ENCODE measurements around the gene TM7SF2.

The TM7SF2 gene

DNA sequence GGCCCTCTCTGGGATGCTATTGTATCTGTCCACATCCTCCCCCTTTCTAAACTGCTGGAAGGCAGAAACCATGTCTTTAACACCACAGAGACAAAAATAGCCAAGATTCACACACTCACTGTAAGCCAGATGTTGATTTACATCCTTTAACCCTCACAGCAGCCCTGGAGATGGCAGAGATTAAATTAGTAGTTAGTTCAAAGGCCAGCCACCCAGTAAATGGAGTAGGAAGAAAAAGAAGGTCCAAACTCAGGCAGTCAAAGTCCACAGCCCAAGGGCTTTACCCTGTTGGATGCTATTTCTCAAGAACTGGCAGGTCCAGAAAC, 8.0 kb downstream of the TM7SF2 start:
- no peaks in the 10 kb centered on the region for H3K9me3 ChIP-seq (ENCODE audit: insufficient read depth, low read depth, low read length)
- no peaks in the 10 kb centered on the region for H3K27me3 ChIP-seq (ENCODE audit: insufficient read depth, low read length, poor library complexity, severe bottlenecking)
- no peak for TF ChIP-seq EZH2phosphoT487 (IDR thresholded peaks at IDR 0.05; ENCODE audit: borderline replicate concordance)
- no peak overlapping the region for H2AFZ ChIP-seq (ENCODE audit: low read length)
- H3K4me2 ChIP-seq (ENCODE audit: low read depth, low read length, poor library complexity, severe bottlenecking), result no peak overlapping the region
- peak overlapping the region; percentile 96 for H3K9ac ChIP-seq (ENCODE audit: low read depth, low read length, poor library complexity, severe bottlenecking)
- H3K4me3 ChIP-seq (ENCODE audit: low read length, poor library complexity, severe bottlenecking), result no peak overlapping the region
- no peaks in the 10 kb centered on the region for H3K9me2 ChIP-seq (replicated peaks; ENCODE audit: low read depth, low read length)
- peaks cover 32% of the 10 kb centered on the region for H3K4me1 ChIP-seq (ENCODE audit: insufficient read depth, low read length, poor library complexity, severe bottlenecking)
- peaks cover 69% of the 10 kb centered on the region for H3K79me2 ChIP-seq (ENCODE audit: insufficient read depth, low read length)
- peaks cover 18% of the 10 kb centered on the region; the same call in 1 of the 2 replicates for H3K36me3 ChIP-seq (ENCODE audit: insufficient read depth, low read length)
- H4K20me1 ChIP-seq (ENCODE audit: insufficient read depth, low read length, poor library complexity, severe bottlenecking), result peaks cover 24% of the 10 kb centered on the region
- peaks cover 4% of the 10 kb centered on the region for H3F3A ChIP-seq (ENCODE audit: low read depth)

DNA sequence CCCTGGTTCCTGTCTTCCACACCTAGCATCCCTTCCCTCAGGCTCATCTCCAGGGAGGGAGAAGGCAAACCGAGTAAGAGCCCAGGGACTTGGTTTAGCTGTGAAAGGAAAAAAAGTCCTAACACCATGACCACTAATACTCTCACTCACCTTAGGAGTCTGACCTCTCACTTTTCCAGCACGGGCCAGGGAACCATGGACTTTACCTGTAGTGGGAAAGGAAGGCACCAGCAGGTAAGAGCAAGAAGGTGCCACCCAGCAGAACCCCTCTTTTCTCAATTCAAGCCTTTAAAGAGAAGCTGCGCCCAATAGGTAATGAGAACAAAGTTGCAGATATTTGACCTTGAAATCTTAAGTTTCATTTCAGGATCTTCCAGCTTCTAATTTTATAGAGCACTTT, 9.2 kb downstream of the TM7SF2 start:
- Histone ChIP-seq H3K9me2 (replicated peaks; ENCODE audit: low read depth, low read length) (no peaks in the 10 kb centered on the region), H3F3A (ENCODE audit: low read depth) (peaks cover 4% of the 10 kb centered on the region), H4K20me1 (ENCODE audit: insufficient read depth, low read length, poor library complexity, severe bottlenecking) (peaks cover 24% of the 10 kb centered on the region), H3K9ac (ENCODE audit: low read depth, low read length, poor library complexity, severe bottlenecking) (peak overlapping the region; percentile 96), H3K79me2 (ENCODE audit: insufficient read depth, low read length) (peaks cover 77% of the 10 kb centered on the region), H3K4me3 (ENCODE audit: low read length, poor library complexity, severe bottlenecking) (peak overlapping the region; percentile 92), H2AFZ (ENCODE audit: low read length) (no peak overlapping the region), H3K27me3 (ENCODE audit: insufficient read depth, low read length, poor library complexity, severe bottlenecking) (no peaks in the 10 kb centered on the region), H3K4me1 (ENCODE audit: insufficient read depth, low read length, poor library complexity, severe bottlenecking) (peaks cover 32% of the 10 kb centered on the region), H3K9me3 (ENCODE audit: insufficient read depth, low read depth, low read length) (no peaks in the 10 kb centered on the region), H3K4me2 (ENCODE audit: low read depth, low read length, poor library complexity, severe bottlenecking) (peak overlapping the region; percentile 99), H3K36me3 (ENCODE audit: insufficient read depth, low read length) (peaks cover 21% of the 10 kb centered on the region; the same call in 1 of the 2 replicates)
- TF ChIP-seq, protein P1, sequence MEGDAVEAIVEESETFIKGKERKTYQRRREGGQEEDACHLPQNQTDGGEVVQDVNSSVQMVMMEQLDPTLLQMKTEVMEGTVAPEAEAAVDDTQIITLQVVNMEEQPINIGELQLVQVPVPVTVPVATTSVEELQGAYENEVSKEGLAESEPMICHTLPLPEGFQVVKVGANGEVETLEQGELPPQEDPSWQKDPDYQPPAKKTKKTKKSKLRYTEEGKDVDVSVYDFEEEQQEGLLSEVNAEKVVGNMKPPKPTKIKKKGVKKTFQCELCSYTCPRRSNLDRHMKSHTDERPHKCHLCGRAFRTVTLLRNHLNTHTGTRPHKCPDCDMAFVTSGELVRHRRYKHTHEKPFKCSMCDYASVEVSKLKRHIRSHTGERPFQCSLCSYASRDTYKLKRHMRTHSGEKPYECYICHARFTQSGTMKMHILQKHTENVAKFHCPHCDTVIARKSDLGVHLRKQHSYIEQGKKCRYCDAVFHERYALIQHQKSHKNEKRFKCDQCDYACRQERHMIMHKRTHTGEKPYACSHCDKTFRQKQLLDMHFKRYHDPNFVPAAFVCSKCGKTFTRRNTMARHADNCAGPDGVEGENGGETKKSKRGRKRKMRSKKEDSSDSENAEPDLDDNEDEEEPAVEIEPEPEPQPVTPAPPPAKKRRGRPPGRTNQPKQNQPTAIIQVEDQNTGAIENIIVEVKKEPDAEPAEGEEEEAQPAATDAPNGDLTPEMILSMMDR (conservative IDR thresholded peaks at IDR 0.05; ENCODE audit: low read length), result no peak
- no peak for TF ChIP-seq EZH2phosphoT487 (IDR thresholded peaks at IDR 0.05; ENCODE audit: borderline replicate concordance)

DNA sequence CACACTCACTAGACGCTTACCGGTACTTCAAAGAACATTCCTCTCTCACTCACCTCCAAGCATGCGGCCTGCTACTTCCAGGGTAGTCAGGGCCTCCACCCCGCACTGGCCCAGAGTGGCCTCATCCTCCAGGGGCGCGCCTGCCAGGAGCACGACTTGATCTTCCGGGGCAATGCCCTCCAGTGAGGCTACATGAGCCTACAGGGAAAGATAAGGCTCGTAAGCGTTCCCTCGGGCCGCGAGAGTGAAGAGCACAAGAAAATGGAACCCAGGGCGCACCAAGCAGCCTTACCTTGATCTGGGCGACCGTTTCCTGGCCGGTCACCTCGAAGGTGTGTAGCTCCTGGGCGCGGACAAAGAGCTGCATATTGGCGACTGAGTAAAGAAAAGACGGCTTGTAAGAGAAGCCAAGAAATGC, 9.8 kb downstream of the TM7SF2 start:
- Histone ChIP-seq H2AFZ (ENCODE audit: low read length) (no peak overlapping the region), H3K36me3 (ENCODE audit: insufficient read depth, low read length) (peaks cover 26% of the 10 kb centered on the region; the same call in 1 of the 2 replicates), H3K9ac (ENCODE audit: low read depth, low read length, poor library complexity, severe bottlenecking) (peak overlapping the region; percentile 96), H3F3A (ENCODE audit: low read depth) (peaks cover 4% of the 10 kb centered on the region), H3K4me2 (ENCODE audit: low read depth, low read length, poor library complexity, severe bottlenecking) (peak overlapping the region; percentile 99), H3K9me2 (replicated peaks; ENCODE audit: low read depth, low read length) (no peaks in the 10 kb centered on the region), H3K79me2 (ENCODE audit: insufficient read depth, low read length) (peaks cover 71% of the 10 kb centered on the region), H3K27me3 (ENCODE audit: insufficient read depth, low read length, poor library complexity, severe bottlenecking) (no peaks in the 10 kb centered on the region), H3K9me3 (ENCODE audit: insufficient read depth, low read depth, low read length) (no peaks in the 10 kb centered on the region), H3K4me3 (ENCODE audit: low read length, poor library complexity, severe bottlenecking) (peak overlapping the region; percentile 92), H3K4me1 (ENCODE audit: insufficient read depth, low read length, poor library complexity, severe bottlenecking) (peaks cover 30% of the 10 kb centered on the region), H4K20me1 (ENCODE audit: insufficient read depth, low read length, poor library complexity, severe bottlenecking) (peaks cover 24% of the 10 kb centered on the region)
- TF ChIP-seq, protein P1 (conservative IDR thresholded peaks at IDR 0.05; ENCODE audit: low read length), result no peak
- TF ChIP-seq EZH2phosphoT487 (IDR thresholded peaks at IDR 0.05; ENCODE audit: borderline replicate concordance), result no peak
